Spleen (tissue), 11 donors: ENCODE data around the gene TADA1. TPM values are rescaled to one million over a fixed set of nuclear protein-coding genes. Genes with fewer than 3 reads are reported as not detected.

ENCODE experiments used
- DNase-seq: peaks from one replicate; pipeline ENCODE4 v3.0.0-alpha.2; 2020
- H3K27ac ChIP-seq, 8 donors: fragments of 200-600 bp; sonication (generic) in 7 of 8; 1 replicate in 4 of 8; 2 replicates in 4 of 8; pipeline versions ENCODE4 v1.5.0 to v1.8.0; 2016 to 2021; ENCODE audit warnings: inconsistent platforms in 4 of 8, mild to moderate bottlenecking in 4 of 8, moderate library complexity in 1 of 8
- H3K27me3 ChIP-seq, 7 donors: fragments of 200-600 bp; sonication (generic) in 6 of 7; replicated peaks in 1 of 7; 1 replicate in 4 of 7; 2 replicates in 3 of 7; pipeline versions ENCODE4 v1.5.0 to v1.8.0; 2016 to 2021; ENCODE audit warnings: inconsistent platforms in 3 of 7, mild to moderate bottlenecking in 1 of 7
- H3K36me3 ChIP-seq, 6 donors: fragments of 200-600 bp; sonication (generic) in 5 of 6; 1 replicate in 4 of 6; 2 replicates in 2 of 6; pipeline versions ENCODE4 v1.5.0 to v1.8.0; 2016 to 2021; ENCODE audit warnings: inconsistent platforms in 2 of 6
- H3K4me1 ChIP-seq, 6 donors: fragments of 200-600 bp; sonication (generic) in 5 of 6; 1 replicate in 3 of 6; 2 replicates in 3 of 6; pipeline versions ENCODE4 v1.5.0 to v1.8.0; 2016 to 2021; ENCODE audit warnings: inconsistent platforms in 3 of 6
- H3K4me3 ChIP-seq, 8 donors: fragments of 200-600 bp; sonication (generic) in 7 of 8; 1 replicate in 4 of 8; 2 replicates in 4 of 8; pipeline versions ENCODE4 v1.5.0 to v1.8.0; 2016 to 2021; ENCODE audit warnings: inconsistent platforms in 4 of 8, mild to moderate bottlenecking in 4 of 8, moderate library complexity in 2 of 8
- H3K9me3 ChIP-seq, 8 donors: fragments of 200-600 bp; sonication (generic) in 7 of 8; 1 replicate in 4 of 8; 2 replicates in 4 of 8; pipeline versions ENCODE4 v1.5.0 to v1.8.0; 2016 to 2021; ENCODE audit warnings: inconsistent platforms in 4 of 8
- CTCF ChIP-seq, 11 experiments: fragments of 200-600 bp in 7 of 11; fragments of 450-650 bp in 4 of 11; sonication (generic) in 4 of 11; IDR thresholded peaks in 8 of 11; conservative IDR thresholded peaks in 3 of 11; 1 replicate in 7 of 11; 2 replicates in 4 of 11; pipeline versions ENCODE4 v1.4.0 to v1.8.0; 2016 to 2021; ENCODE audit warnings: antibody characterized with exemption in 11 of 11, inconsistent platforms in 4 of 11, mild to moderate bottlenecking in 1 of 11
- POLR2A ChIP-seq, 3 donors: fragments of 450-650 bp; IDR thresholded peaks; one replicate each; pipeline ENCODE4 v1.5.1; 2017; ENCODE audit warnings: antibody characterized with exemption in 3 of 3, mild to moderate bottlenecking in 1 of 3
- POLR2AphosphoS5 ChIP-seq, 3 donors: sonication (generic); formaldehyde crosslinking; IDR thresholded peaks; one replicate each; pipeline ENCODE4 v1.5.1; 2017; ENCODE audit warnings: antibody characterized with exemption in 3 of 3
- WGBS, 5 donors: extraction: QIAGEN DNeasy Blood & Tissue Kit in 3 of 5; methylation state at CpG; one replicate each; pipeline versions ENCODE4 v1.1.5 to v1.1.7; 2013 to 2018; 5-methylcytosine and 5-hydroxymethylcytosine counted together
- intact Hi-C: fragments of 100-400 bp; cut with DNase I; formaldehyde crosslinking; loops from one replicate; pipeline ENCODE4 v1.15.0; 2023; ENCODE audit warnings: low total_unique reads
- polyA plus RNA-seq, 3 donors: library from polyadenylated mRNA; stranded (reverse); fragments of 200-250 nt; gene quantifications; one replicate each; pipeline ENCODE4 v1.2.1, GENCODE V29; 2013
- total RNA-seq, 7 donors: library from RNA; depleted of rRNA in 3 of 7; stranded (reverse); fragments of >200 nt in 3 of 7; fragmentation: NEBNext Ultra II Directional in 4 of 7; extraction: Animal tissue kit (Norgen Biotek cat#: 25700) in 4 of 7; gene quantifications; one replicate each; pipeline versions ENCODE4 v1.1.0 to v1.2.1, GENCODE V29; 2016 to 2021
- donor health status: healthy with polysubstance abuse.
- donor health status: DM: no; HTN: no; CAD: no; lungs with moderate emphysema.
- donor health status: DM: no; HTN: no; CAD: no.
- donor health status: Bipolar disorder and iron deficiency.
- donor health status: healthy.
- donor health status: DM: no; HTN: no; CAD: no.
- donor health status: DM: yes; HTN: yes; CAD: no.

The TADA1 gene
- total and polyA plus RNA-seq, 10 donors = 8.6 to 15.7 (median 10.2) TPM

- DNase-seq = no peak
- intact Hi-C loops = no loop called here
- Histone ChIP-seq H3K36me3 (no peaks in the 10 kb centered on the region), H3K9me3 (peaks cover 0 to 19% (median 15%) of the 10 kb centered on the region in 8 donors), H3K4me1 (peaks cover 0 to 14% (median 0%) of the 10 kb centered on the region in 6 donors), H3K27ac (no peak overlapping the region), H3K27me3 (no peaks in the 10 kb centered on the region), H3K4me3 (no peak overlapping the region)
- TF ChIP-seq POLR2A (IDR thresholded peaks at IDR 0.05) (no peak), POLR2AphosphoS5 (IDR thresholded peaks at IDR 0.05) (no peak), CTCF (IDR thresholded peaks at IDR 0.05 in 8 of 11, conservative IDR thresholded peaks at IDR 0.05 in 3 of 11) (no peak)
These were observed 23.7 kb upstream of the TADA1 start for GRCh38 chr1:166899769-166900168.

GRCh38 chr1:166895766-166896165 lies 19.7 kb upstream of the TADA1 start:
- Histone ChIP-seq H3K4me1 (no peaks in the 10 kb centered on the region), H3K4me3 (no peak overlapping the region), H3K27me3 (no peaks in the 10 kb centered on the region), H3K9me3 (peaks cover 0 to 19% (median 15%) of the 10 kb centered on the region in 8 donors), H3K27ac (no peak overlapping the region), H3K36me3 (no peaks in the 10 kb centered on the region)
- intact Hi-C loops = no loop called here
- 82 to 89% (median 87%) methylated on average over 4 of the region's 4 CpGs for WGBS, 5 donors
- TF ChIP-seq POLR2A (IDR thresholded peaks at IDR 0.05) = no peak
- TF ChIP-seq CTCF (IDR thresholded peaks at IDR 0.05 in 8 of 11, conservative IDR thresholded peaks at IDR 0.05 in 3 of 11) = no peak
- TF ChIP-seq POLR2AphosphoS5 (IDR thresholded peaks at IDR 0.05) = no peak
- DNase-seq = no peak

DNA sequence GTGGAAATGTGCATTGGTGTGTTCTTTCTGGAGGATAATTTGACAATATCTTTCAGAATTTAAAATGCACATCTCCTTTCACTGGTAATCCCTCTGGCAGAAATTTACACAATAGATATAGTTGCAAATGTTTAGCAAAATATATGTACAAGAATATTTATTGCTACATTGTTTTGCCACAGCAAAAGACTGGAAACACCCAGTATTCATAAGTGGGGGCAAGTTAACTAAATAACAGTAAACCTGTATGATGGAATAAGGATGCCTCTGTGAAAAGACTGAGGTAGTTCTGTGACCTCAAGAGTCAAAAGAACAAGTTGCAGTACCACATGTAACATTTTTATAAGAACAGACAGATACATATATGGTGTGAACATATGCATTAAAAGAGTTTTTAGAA lies 13.7 kb upstream of the TADA1 start:
- peaks cover 0 to 4% (median 1%) of the 10 kb centered on the region in 6 donors for H3K4me1 ChIP-seq
- H3K36me3 ChIP-seq = no peaks in the 10 kb centered on the region
- TF ChIP-seq POLR2A (IDR thresholded peaks at IDR 0.05) (no peak), CTCF (IDR thresholded peaks at IDR 0.05 in 8 of 11, conservative IDR thresholded peaks at IDR 0.05 in 3 of 11) (no peak), POLR2AphosphoS5 (IDR thresholded peaks at IDR 0.05) (no peak)
- intact Hi-C loops = no loop called here
- no peak for DNase-seq
- no peaks in the 10 kb centered on the region for H3K9me3 ChIP-seq
- no peak overlapping the region for H3K27ac ChIP-seq
- no peak overlapping the region for H3K4me3 ChIP-seq
- peaks cover 0 to 12% (median 2%) of the 10 kb centered on the region in 7 donors for H3K27me3 ChIP-seq

DNA sequence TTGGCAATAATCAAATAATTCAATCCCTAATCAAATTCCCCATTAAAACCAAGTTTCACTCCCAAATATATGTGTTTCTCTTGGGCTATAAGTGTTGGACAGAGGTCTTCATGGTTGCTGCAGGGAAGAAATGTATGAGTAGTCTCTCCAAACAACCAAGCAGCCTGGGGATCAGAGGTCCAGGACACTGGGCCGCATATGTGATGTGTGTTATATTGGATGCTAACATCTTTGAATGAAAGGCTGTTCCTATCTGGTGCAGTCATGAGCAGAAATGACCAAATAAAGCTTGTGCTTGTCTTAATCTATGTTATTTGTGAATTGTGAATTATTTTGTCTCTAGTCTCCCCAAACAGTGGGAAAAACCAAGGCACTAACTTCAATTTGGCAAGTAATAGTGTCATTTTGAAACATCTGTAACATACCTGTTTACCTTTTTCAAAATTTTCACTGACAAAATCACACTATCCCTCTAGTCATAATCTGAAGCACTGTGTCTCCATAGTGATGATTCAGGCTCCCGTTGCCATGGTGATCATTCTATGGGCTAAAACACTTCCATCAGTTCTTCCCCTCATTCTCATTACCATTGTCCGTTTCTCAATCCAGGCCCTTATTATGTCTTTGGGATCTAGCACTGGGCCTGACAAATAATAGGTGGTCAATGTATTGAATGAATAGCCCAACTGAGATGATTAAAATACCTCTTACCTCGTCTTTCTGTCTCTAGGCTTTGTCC lies 12.5 kb upstream of the TADA1 start:
- Histone ChIP-seq H3K27me3 (peaks cover 0 to 25% (median 15%) of the 10 kb centered on the region in 7 donors), H3K4me1 (peaks cover 0 to 15% (median 9%) of the 10 kb centered on the region in 6 donors), H3K36me3 (no peaks in the 10 kb centered on the region), H3K9me3 (no peaks in the 10 kb centered on the region), H3K27ac (no peak overlapping the region), H3K4me3 (no peak overlapping the region)
- WGBS, 5 donors = 84 to 91% (median 87%) methylated on average over 4 of the region's 4 CpGs
- no peak for TF ChIP-seq CTCF (IDR thresholded peaks at IDR 0.05 in 8 of 11, conservative IDR thresholded peaks at IDR 0.05 in 3 of 11)
- no peak for TF ChIP-seq POLR2A (IDR thresholded peaks at IDR 0.05)
- TF ChIP-seq POLR2AphosphoS5 (IDR thresholded peaks at IDR 0.05) = no peak
- intact Hi-C loops = no loop called here
- DNase-seq = no peak
